Neural progenitor cell (in vitro differentiated cells): ENCODE data around the gene HNF4A. TPM values are rescaled to one million over a fixed set of nuclear protein-coding genes. Genes with fewer than 3 reads are reported as not detected.

Experiments used
- DNase-seq: peaks from one replicate; pipeline ENCODE4 v3.0.0-alpha.2; 2016; ENCODE audit warnings: low spot score
- H2AFZ ChIP-seq: fragments of 200-600 bp; sonication (generic); replicated peaks from 2 replicates; pipeline ENCODE4 v1.6.1; 2016; ENCODE audit warnings: antibody characterized with exemption
- H3F3A ChIP-seq: fragments of 200-600 bp; sonication (generic); 2 replicates; pipeline ENCODE4 v1.6.1; 2016; ENCODE audit warnings: antibody characterized with exemption, low read depth
- H3K27ac ChIP-seq: fragments of 200-600 bp; sonication (generic); 2 replicates; pipeline ENCODE4 v1.5.1; 2016; ENCODE audit warnings: mild to moderate bottlenecking
- H3K27me3 ChIP-seq: fragments of 200-600 bp; sonication (generic); 2 replicates; pipeline ENCODE4 v1.6.1; 2016; ENCODE audit warnings: mild to moderate bottlenecking, moderate library complexity
- H3K36me3 ChIP-seq: fragments of 200-600 bp; sonication (generic); 2 replicates; pipeline ENCODE4 v1.5.1; 2016
- H3K4me1 ChIP-seq: fragments of 200-600 bp; sonication (generic); 2 replicates; pipeline ENCODE4 v1.6.1; 2016; ENCODE audit warnings: mixed run types
- H3K4me2 ChIP-seq: fragments of 200-600 bp; sonication (generic); 2 replicates; pipeline ENCODE4 v1.6.1; 2016
- H3K4me3 ChIP-seq: fragments of 200-600 bp; sonication (generic); 2 replicates; pipeline ENCODE4 v1.5.1; 2016
- H3K79me2 ChIP-seq: fragments of 200-600 bp; sonication (generic); 2 replicates; pipeline ENCODE4 v1.6.1; 2016; ENCODE audit warnings: low read depth
- H3K9ac ChIP-seq: fragments of 200-600 bp; sonication (generic); 2 replicates; pipeline ENCODE4 v1.6.1; 2016
- H3K9me3 ChIP-seq: fragments of 200-600 bp; sonication (generic); 2 replicates; pipeline ENCODE4 v1.5.1; 2016; ENCODE audit warnings: low read depth
- H4K20me1 ChIP-seq: fragments of 200-600 bp; sonication (generic); 2 replicates; pipeline ENCODE4 v1.6.1; 2016; ENCODE audit warnings: low read depth
- H3K27ac Mint-ChIP-seq: 3 replicates; pipeline ENCODE4 v1.8.0; 2021; ENCODE audit warnings: mixed read lengths
- H3K27me3 Mint-ChIP-seq: 2 replicates; pipeline ENCODE4 v1.8.0; 2022; ENCODE audit warnings: low read depth, mild to moderate bottlenecking, inconsistent platforms, moderate library complexity, mixed read lengths; ENCODE audit not compliant: insufficient read depth
- H3K36me3 Mint-ChIP-seq: 3 replicates; pipeline ENCODE4 v1.8.0; 2021; ENCODE audit warnings: mixed read lengths
- H3K4me1 Mint-ChIP-seq: 3 replicates; pipeline ENCODE4 v1.8.0; 2021; ENCODE audit warnings: mixed read lengths
- H3K4me3 Mint-ChIP-seq: 3 replicates; pipeline ENCODE4 v1.8.0; 2021; ENCODE audit warnings: mild to moderate bottlenecking, moderate library complexity, mixed read lengths
- H3K9me3 Mint-ChIP-seq: 3 replicates; pipeline ENCODE4 v1.8.0; 2020; ENCODE audit warnings: mixed read lengths
- EZH2 ChIP-seq: fragments of 200-600 bp; sonication (generic); IDR thresholded peaks from 2 replicates; pipeline ENCODE4 v1.6.1; 2017; ENCODE audit warnings: antibody characterized with exemption, mild to moderate bottlenecking, moderate library complexity
- EZH2phosphoT487 ChIP-seq: fragments of 200-600 bp; sonication (generic); IDR thresholded peaks from 2 replicates; pipeline ENCODE4 v1.6.1; 2017; ENCODE audit warnings: antibody characterized with exemption
- total RNA-seq: library from RNA; depleted of rRNA; stranded (reverse); fragments of >200 nt; gene quantifications from 2 replicates; pipeline ENCODE4 v1.2.3, GENCODE V29; 2015; ENCODE audit warnings: low replicate concordance
- TF ChIP-seq, protein P1 (sequence below): fragments of 200-600 bp; sonication (generic); IDR thresholded peaks from 2 replicates; pipeline ENCODE4 v1.5.1; 2017; ENCODE audit warnings: antibody characterized with exemption, mild to moderate bottlenecking

The HNF4A gene
- total RNA-seq, 1 donor from 2014 or later: 1.6 TPM

GRCh38 chr20:44392776-44393607 lies 37.5 kb downstream of the HNF4A start:
- Histone ChIP-seq H3K9me3 (no peaks in the 10 kb centered on the region), H3K4me3 (no peak overlapping the region), H3K4me1 (peaks cover 11% of the 10 kb centered on the region), H3K27me3 (no peaks in the 10 kb centered on the region), H3F3A (no peaks in the 10 kb centered on the region), H3K4me2 (no peak overlapping the region), H3K9ac (no peak overlapping the region), H3K27ac (no peak overlapping the region), H2AFZ (no peak overlapping the region), H3K79me2 (no peaks in the 10 kb centered on the region), H3K36me3 (no peaks in the 10 kb centered on the region), H4K20me1 (no peaks in the 10 kb centered on the region)
- Mint-ChIP-seq H3K27ac (no peak overlapping the region), H3K4me3 (no peak overlapping the region), H3K36me3 (no peaks in the 10 kb centered on the region), H3K9me3 (no peaks in the 10 kb centered on the region), H3K27me3 (peaks cover 20% of the 10 kb centered on the region), H3K4me1 (peaks cover 16% of the 10 kb centered on the region)
- no peak for DNase-seq
- no peak for TF ChIP-seq EZH2
- TF ChIP-seq, protein P1, sequence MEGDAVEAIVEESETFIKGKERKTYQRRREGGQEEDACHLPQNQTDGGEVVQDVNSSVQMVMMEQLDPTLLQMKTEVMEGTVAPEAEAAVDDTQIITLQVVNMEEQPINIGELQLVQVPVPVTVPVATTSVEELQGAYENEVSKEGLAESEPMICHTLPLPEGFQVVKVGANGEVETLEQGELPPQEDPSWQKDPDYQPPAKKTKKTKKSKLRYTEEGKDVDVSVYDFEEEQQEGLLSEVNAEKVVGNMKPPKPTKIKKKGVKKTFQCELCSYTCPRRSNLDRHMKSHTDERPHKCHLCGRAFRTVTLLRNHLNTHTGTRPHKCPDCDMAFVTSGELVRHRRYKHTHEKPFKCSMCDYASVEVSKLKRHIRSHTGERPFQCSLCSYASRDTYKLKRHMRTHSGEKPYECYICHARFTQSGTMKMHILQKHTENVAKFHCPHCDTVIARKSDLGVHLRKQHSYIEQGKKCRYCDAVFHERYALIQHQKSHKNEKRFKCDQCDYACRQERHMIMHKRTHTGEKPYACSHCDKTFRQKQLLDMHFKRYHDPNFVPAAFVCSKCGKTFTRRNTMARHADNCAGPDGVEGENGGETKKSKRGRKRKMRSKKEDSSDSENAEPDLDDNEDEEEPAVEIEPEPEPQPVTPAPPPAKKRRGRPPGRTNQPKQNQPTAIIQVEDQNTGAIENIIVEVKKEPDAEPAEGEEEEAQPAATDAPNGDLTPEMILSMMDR: no peak
- no peak for TF ChIP-seq EZH2phosphoT487

DNA sequence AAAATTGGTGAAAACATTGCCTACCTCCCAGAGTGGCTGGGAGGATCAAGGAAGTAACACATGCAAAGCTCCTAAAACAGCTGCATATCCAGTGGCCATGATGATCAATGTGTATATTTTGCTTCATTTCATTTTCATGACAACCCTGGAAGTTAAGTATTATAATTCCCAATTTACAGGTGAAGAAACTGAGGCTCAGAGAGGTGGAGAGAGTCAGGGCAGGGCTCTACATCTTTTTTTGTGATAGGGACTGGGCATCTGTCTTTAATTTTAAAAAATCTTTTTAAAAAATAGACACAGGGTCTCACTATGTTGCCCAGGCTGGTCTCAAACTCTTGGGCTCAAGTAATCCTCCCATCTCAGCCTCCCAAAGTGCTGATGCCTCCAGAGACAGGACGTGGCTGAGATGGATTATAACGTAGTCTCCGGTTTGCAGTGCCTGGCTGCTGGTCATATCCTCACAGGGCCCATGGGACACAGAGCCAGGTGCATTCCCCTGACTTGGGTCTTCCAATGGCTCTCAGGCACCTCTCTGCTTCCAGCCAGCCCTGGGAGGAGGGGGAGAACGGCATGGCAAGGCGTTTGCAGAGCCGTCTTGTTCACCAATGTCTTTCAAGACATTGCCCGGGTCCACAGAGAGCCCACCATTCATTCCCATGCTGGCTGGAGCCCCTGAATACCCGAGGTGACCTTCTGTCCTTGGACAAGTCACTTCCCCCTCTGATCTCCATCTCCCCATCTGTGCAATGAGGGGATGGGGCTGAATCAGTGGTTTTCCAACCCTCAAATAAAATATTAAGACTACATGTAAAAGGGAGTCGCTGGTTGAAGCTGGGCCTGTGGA lies 38.3 kb downstream of the HNF4A start:
- no peaks in the 10 kb centered on the region for H3K27me3 ChIP-seq
- Mint-ChIP-seq H3K9me3 (no peaks in the 10 kb centered on the region), H3K27ac (no peak overlapping the region), H3K4me1 (peaks cover 13% of the 10 kb centered on the region), H3K36me3 (no peaks in the 10 kb centered on the region), H3K4me3 (no peak overlapping the region), H3K27me3 (peaks cover 16% of the 10 kb centered on the region)
- no peaks in the 10 kb centered on the region for H3F3A ChIP-seq
- no peak overlapping the region for H3K4me2 ChIP-seq
- no peaks in the 10 kb centered on the region for H3K9me3 ChIP-seq
- no peaks in the 10 kb centered on the region for H3K36me3 ChIP-seq
- H2AFZ ChIP-seq: no peak overlapping the region
- peaks cover 11% of the 10 kb centered on the region for H3K4me1 ChIP-seq
- no peaks in the 10 kb centered on the region for H4K20me1 ChIP-seq
- TF ChIP-seq, protein P1: no peak
- TF ChIP-seq EZH2phosphoT487 (no peak), EZH2 (no peak)
- no peaks in the 10 kb centered on the region for H3K79me2 ChIP-seq
- no peak overlapping the region for H3K9ac ChIP-seq
- DNase-seq: no peak
- no peak overlapping the region for H3K4me3 ChIP-seq
- H3K27ac ChIP-seq: no peak overlapping the region

DNA sequence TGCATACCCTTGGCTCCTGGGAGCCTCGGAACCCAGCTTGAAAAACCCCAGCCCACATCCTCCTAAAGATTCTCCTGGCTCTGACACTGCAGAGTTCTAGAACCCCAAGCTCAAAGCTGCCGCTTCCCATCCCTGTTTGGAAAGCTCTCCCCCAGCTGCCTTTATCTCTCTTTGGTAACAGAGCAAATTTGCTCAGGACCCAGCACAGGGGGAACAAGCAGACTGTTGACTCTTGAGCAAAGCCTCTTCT lies 38.9 kb downstream of the HNF4A start:
- H3K27me3 ChIP-seq: no peaks in the 10 kb centered on the region
- no peaks in the 10 kb centered on the region for H3F3A ChIP-seq
- H3K4me1 ChIP-seq: peaks cover 11% of the 10 kb centered on the region
- H3K4me3 Mint-ChIP-seq: no peak overlapping the region
- no peak overlapping the region for H3K9ac ChIP-seq
- TF ChIP-seq EZH2phosphoT487 (no peak), EZH2 (no peak)
- TF ChIP-seq, protein P1: no peak
- H3K4me2 ChIP-seq: no peak overlapping the region
- no peaks in the 10 kb centered on the region for H3K36me3 Mint-ChIP-seq
- H3K27ac Mint-ChIP-seq: no peak overlapping the region
- no peaks in the 10 kb centered on the region for H3K9me3 ChIP-seq
- H3K4me3 ChIP-seq: no peak overlapping the region
- no peak for DNase-seq
- no peaks in the 10 kb centered on the region for H3K36me3 ChIP-seq
- H2AFZ ChIP-seq: no peak overlapping the region
- no peaks in the 10 kb centered on the region for H4K20me1 ChIP-seq
- H3K27me3 Mint-ChIP-seq: peaks cover 16% of the 10 kb centered on the region
- H3K4me1 Mint-ChIP-seq: peaks cover 13% of the 10 kb centered on the region
- no peaks in the 10 kb centered on the region for H3K9me3 Mint-ChIP-seq
- no peak overlapping the region for H3K27ac ChIP-seq
- H3K79me2 ChIP-seq: no peaks in the 10 kb centered on the region
